Progenitor cell of endocrine pancreas (in vitro differentiated cells): ENCODE measurements around the gene DPP3. TPM values are rescaled to one million over a fixed set of nuclear protein-coding genes. Genes with fewer than 3 reads are reported as not detected.

Experiments
- DNase-seq: peaks from one replicate; pipeline ENCODE4 v3.0.0; 2021; ENCODE audit warnings: low spot score; ENCODE audit not compliant: unreplicated experiment
- H3K27ac Mint-ChIP-seq: 2 replicates; pipeline ENCODE4 v1.8.0; 2021; ENCODE audit warnings: mild to moderate bottlenecking, moderate library complexity, mixed read lengths
- H3K27me3 Mint-ChIP-seq: 2 replicates; pipeline ENCODE4 v1.8.0; 2021; ENCODE audit warnings: mixed read lengths
- H3K36me3 Mint-ChIP-seq: 2 replicates; pipeline ENCODE4 v1.8.0; 2022; ENCODE audit warnings: mixed read lengths; ENCODE audit not compliant: insufficient read depth
- H3K4me1 Mint-ChIP-seq: 2 replicates; pipeline ENCODE4 v1.8.0; 2021; ENCODE audit warnings: low read depth, mixed read lengths
- H3K4me3 Mint-ChIP-seq: 2 replicates; pipeline ENCODE4 v1.8.0; 2021; ENCODE audit warnings: low read depth, mild to moderate bottlenecking, moderate library complexity, mixed read lengths
- H3K9me3 Mint-ChIP-seq: 2 replicates; pipeline ENCODE4 v1.8.0; 2021; ENCODE audit warnings: low read depth, mixed read lengths
- total RNA-seq: library from RNA; stranded (reverse); gene quantifications from 2 replicates; pipeline ENCODE4 v1.2.1, GENCODE V29; 2021
- TF ChIP-seq, protein P1 (sequence below): fragments of 200-600 bp; sonication (generic); IDR thresholded peaks from one replicate; pipeline ENCODE4 v1.5.0; 2021; ENCODE audit warnings: antibody characterized with exemption, mild to moderate bottlenecking; ENCODE audit not compliant: unreplicated experiment

DPP3 gene
- total RNA-seq, 1 donor from 2014 or later: 78.7 TPM

DNA sequence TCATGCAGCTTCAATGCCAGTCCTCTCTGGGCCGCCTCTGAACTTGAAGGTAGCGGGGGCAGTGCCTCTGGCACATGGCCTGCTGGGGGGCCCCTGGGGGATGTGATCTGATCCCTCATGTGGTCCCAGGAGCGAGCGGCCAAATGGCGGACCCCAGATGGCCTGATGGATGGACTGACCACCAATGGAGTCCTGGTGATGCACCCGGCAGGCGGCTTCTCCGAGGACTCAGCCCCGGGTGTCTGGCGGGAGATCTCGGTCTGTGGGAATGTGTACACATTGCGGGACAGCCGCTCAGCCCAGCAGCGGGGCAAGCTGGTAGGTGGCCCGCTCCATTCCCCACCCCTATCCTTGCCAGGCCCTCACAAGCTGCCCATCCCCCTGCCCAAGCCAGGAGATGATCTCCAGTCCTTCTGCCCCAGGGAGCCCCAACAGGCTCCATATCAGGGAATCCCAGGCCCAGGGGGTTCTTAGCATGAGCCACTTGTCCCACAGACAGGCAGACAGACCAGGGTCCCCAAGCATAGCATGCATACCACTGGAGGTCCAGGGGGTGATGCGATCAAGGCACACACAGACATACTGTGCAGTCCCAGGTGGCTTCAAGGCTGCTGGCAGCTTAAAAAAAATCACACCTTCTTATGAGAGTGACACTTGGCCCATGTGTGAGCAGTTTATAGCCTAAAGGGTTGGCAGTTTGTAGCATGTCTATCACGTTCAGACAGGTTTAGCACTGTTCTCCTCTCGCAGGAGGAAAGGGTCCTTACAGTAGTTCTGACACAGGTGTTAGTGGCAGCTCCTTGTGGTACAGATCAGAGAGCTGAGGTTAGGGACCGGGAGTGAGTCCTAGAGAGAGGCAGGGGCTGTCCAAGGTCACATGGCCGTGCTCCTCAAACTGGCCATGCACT lies 6.4 kb upstream of the DPP3 start:
- Mint-ChIP-seq H3K4me3 (no peak overlapping the region), H3K27me3 (no peaks in the 10 kb centered on the region), H3K36me3 (peaks cover 2% of the 10 kb centered on the region), H3K4me1 (peaks cover 2% of the 10 kb centered on the region), H3K27ac (no peak overlapping the region), H3K9me3 (no peaks in the 10 kb centered on the region)
- DNase-seq: no peak
- TF ChIP-seq, protein P1, sequence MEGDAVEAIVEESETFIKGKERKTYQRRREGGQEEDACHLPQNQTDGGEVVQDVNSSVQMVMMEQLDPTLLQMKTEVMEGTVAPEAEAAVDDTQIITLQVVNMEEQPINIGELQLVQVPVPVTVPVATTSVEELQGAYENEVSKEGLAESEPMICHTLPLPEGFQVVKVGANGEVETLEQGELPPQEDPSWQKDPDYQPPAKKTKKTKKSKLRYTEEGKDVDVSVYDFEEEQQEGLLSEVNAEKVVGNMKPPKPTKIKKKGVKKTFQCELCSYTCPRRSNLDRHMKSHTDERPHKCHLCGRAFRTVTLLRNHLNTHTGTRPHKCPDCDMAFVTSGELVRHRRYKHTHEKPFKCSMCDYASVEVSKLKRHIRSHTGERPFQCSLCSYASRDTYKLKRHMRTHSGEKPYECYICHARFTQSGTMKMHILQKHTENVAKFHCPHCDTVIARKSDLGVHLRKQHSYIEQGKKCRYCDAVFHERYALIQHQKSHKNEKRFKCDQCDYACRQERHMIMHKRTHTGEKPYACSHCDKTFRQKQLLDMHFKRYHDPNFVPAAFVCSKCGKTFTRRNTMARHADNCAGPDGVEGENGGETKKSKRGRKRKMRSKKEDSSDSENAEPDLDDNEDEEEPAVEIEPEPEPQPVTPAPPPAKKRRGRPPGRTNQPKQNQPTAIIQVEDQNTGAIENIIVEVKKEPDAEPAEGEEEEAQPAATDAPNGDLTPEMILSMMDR: no peak

DNA sequence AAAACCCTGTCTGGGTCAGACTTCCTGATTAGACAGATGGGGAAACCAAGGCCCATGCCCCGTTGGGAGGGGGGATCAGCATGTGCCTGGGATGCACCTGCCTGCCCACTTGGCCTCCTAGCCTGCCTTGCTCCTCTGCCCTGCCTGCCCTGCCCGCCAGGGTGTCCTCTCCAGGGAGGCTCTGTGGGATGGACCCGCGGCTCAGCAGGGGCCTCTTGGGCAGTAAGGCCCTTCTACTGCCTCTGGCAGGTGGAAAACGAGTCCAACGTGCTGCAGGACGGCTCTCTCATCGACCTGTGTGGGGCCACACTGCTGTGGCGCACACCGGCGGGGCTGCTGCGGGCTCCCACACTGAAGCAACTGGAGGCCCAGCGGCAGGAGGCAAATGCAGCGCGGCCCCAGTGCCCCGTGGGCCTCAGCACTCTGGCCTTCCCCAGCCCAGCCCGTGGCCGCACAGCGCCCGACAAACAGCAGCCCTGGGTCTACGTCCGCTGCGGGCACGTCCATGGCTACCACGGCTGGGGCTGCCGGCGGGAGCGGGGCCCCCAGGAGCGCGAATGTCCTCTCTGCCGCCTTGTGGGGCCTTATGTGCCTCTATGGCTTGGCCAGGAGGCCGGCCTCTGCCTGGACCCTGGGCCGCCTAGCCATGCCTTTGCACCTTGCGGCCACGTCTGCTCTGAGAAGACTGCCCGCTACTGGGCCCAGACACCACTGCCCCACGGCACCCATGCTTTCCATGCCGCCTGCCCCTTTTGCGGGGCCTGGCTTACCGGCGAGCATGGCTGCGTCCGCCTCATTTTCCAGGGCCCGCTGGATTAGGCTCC lies 4.7 kb upstream of the DPP3 start:
- H3K4me1 Mint-ChIP-seq: peaks cover 7% of the 10 kb centered on the region
- H3K9me3 Mint-ChIP-seq: no peaks in the 10 kb centered on the region
- TF ChIP-seq, protein P1: no peak
- H3K4me3 Mint-ChIP-seq: no peak overlapping the region
- no peak overlapping the region for H3K27ac Mint-ChIP-seq
- DNase-seq: no peak
- no peaks in the 10 kb centered on the region for H3K36me3 Mint-ChIP-seq
- no peaks in the 10 kb centered on the region for H3K27me3 Mint-ChIP-seq

DNA sequence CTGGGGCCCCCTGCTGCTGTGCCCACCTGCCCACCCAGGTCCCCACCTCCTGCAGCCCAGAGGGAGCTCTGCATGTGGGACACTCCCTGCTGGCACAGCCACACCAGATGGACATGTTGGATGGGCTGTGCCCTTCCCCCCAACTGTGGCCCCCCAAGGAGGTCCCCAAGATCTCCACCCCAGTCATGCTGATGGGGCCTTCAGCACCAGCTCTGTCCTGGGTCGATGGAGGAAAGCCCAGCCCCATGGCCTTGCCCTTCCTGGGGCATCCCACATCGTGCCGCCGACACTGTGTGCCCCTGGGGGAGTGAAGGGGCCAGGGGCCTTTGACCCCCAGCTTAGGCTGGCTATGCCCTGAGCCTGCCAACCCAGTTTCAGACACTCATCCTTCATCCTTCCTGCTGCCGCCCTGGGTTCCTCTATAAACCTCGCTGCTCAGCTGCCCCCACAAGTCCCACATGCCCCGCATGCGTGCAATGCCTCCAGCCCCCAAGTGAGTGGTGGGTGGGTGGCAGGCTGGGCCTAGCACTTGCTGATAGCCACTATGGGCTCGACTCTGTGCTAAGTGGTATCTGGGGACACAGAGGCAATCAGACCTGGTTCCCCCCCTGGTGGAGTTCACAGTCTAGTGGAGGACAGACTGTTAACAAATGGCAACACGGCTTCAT lies 3.9 kb upstream of the DPP3 start:
- Mint-ChIP-seq H3K27me3 (no peaks in the 10 kb centered on the region), H3K36me3 (no peaks in the 10 kb centered on the region), H3K4me3 (no peak overlapping the region), H3K4me1 (peaks cover 11% of the 10 kb centered on the region), H3K9me3 (no peaks in the 10 kb centered on the region), H3K27ac (no peak overlapping the region)
- TF ChIP-seq, protein P1: no peak
- DNase-seq: no peak

DNA sequence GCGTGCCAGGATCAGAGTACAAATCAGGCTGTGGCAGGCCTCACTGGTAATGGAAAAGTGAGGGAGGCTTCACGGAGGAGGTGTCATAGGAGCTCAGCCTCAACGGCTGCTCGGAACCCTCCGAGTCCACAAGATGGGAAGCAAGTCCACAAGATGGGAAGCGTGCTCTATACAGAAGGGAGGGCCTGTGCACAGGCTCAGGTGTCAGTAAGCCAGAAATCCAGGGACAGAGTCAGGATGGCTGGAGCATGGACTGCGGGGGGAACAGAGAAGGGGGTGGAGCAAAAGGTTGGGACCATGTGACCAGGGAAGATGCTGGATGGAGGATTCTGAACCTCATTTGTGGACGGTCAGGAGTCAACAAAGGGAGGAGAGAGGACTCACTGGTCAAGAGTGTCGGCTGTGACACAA lies 3.4 kb upstream of the DPP3 start:
- H3K4me3 Mint-ChIP-seq: no peak overlapping the region
- H3K27ac Mint-ChIP-seq: no peak overlapping the region
- H3K36me3 Mint-ChIP-seq: no peaks in the 10 kb centered on the region
- no peak for DNase-seq
- no peaks in the 10 kb centered on the region for H3K27me3 Mint-ChIP-seq
- peaks cover 11% of the 10 kb centered on the region for H3K4me1 Mint-ChIP-seq
- TF ChIP-seq, protein P1: no peak
- no peaks in the 10 kb centered on the region for H3K9me3 Mint-ChIP-seq
